GM12872 (cell line): ENCODE data around the gene NPAS3.
A peak's percentile ranks its signal among the peaks of the same experiment; 100 is the strongest.

Experiments used
- TF ChIP-seq, protein P1 (sequence below): IDR thresholded peaks from 3 replicates; pipeline ENCODE4 v1.5.1; 2011; ENCODE audit warnings: low read depth, mild to moderate bottlenecking, low read length, moderate library complexity; ENCODE audit not compliant: insufficient read depth

Gene NPAS3

DNA sequence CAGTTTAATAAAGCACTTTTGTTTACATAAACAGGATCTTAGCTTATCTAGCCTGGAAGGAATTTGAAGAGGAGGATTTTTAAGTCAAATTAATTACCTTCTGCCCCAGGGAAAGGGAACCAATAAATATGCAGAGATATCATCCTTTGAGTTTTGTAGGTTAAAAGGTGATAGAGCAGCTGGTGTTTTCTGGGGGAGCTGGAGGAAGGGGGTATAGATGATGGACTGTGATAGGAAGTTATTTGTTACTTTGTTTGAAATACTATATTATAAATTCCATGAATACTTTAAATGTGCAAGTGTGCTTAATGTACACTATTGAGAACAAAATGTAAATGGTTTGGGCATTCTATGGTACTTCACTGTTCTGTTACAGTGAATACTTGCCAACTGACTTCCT lies 55.2 kb downstream of the NPAS3 start:
- TF ChIP-seq, protein P1, sequence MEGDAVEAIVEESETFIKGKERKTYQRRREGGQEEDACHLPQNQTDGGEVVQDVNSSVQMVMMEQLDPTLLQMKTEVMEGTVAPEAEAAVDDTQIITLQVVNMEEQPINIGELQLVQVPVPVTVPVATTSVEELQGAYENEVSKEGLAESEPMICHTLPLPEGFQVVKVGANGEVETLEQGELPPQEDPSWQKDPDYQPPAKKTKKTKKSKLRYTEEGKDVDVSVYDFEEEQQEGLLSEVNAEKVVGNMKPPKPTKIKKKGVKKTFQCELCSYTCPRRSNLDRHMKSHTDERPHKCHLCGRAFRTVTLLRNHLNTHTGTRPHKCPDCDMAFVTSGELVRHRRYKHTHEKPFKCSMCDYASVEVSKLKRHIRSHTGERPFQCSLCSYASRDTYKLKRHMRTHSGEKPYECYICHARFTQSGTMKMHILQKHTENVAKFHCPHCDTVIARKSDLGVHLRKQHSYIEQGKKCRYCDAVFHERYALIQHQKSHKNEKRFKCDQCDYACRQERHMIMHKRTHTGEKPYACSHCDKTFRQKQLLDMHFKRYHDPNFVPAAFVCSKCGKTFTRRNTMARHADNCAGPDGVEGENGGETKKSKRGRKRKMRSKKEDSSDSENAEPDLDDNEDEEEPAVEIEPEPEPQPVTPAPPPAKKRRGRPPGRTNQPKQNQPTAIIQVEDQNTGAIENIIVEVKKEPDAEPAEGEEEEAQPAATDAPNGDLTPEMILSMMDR = no peak

DNA sequence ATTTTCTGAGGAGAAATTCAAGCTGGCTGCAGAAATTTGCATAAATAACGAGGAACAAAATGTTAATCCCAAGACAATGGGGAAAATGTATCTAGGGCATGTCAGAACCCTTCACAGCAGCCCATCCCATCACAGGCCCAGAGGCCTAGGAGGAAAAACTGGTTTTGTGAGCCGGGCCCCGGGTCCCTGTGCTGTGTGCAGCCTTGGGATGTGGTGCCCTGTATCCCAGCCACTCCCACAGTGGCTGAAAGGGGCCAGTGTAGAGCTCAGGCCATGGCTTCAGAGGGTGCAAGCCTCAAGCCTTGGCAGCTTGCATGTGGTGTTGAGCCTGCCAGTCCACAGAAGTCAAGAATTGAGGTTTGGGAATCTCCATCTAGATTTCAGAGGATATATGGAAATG lies 57.7 kb downstream of the NPAS3 start:
- TF ChIP-seq, protein P1 = no peak

DNA sequence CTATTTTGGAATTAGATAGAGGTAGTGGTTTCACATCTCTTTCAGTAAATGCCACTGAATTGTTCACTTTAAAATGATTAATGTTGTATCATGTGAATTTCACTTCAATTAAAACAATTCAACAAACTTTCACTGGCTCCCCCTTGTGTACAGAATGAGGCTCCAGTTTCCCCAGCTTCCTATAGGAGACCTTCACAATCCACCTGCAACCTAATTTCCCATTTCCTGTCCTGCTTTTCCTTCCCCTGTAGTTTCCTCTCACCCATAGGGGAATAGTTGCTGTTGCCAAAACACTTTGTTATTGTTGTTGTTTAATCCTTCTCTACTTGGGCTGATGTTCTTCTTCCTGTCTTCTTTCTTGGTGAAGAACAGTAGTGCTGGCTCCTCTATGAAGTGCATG lies 59.8 kb downstream of the NPAS3 start:
- TF ChIP-seq, protein P1 = 0 out of 3 replicates have a peak, but pooled peaks have one; percentile 15

DNA sequence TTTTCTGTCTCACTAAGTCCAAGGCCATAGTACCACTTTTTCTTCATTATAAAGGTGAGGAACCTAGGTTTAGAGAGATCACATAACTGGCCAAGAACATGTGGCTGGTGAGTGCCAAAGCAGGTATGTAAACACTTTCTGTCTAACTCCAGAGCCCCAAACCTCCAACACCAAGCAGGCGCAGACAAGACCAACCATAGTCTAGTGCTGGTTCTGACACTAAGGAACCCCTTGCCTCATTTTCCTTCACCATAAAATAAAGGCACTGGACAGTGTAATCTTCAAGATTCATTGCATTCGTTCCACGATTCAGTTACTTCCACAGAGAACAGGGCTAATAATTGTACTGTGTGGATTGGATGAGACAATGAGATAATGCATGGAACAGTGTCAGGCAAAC lies 71.0 kb downstream of the NPAS3 start:
- TF ChIP-seq, protein P1 = no peak

DNA sequence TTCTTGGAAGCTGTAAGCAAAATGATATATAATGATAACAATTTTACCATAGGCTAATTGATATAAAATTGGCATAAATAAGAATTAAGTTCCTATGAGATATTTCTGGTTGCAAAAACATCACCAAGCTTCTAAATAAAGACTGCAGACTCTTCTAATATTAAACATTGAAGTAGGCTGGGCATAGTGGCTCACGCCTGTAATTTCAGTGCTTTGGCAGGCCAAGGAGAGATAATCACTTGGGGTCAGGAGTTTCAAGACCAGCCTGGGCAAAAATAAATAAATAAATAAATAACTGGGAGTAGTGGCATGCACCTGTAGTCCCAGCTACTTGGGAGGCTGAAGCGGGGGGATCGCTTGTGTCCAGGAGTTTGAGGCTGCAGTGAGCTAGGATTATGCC lies 71.8 kb downstream of the NPAS3 start:
- TF ChIP-seq, protein P1 = no peak

DNA sequence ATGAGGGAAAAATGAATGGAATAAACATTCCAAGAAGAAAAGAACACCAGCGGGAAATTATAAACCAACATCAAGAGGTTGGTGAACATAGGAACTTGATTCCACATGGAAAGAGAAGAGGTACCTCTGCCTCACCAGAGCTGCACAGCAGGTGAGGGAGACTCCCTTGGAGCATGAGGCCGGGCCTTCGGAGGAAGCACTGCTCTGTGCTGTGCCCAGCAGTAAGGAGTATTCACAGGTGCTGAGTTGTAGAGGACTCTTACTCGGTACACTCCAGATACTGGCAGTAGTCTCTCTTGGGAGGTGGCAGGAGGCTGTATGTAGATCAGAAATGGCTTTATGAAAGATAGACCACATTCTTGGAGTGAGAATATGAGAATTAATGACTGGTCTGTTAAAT lies 76.0 kb downstream of the NPAS3 start:
- TF ChIP-seq, protein P1 = no peak

DNA sequence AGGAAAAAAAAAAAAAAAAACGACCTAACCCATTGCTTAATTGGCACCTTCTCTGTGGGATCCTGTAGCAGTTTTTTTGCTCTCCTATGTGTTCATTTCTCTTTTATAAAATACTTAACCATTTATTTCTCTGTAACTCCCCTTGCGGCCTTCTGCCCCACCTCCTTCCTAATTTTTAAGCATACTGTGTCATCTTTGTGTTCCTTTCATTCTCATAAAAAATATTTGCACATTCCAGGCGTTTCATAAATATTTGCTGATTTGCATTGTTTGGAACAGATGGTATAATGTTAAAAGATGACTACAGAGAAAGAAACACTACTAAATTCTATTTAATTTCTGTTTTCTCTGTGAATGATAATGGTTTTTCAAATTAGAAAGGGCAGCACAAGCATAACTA lies 77.9 kb downstream of the NPAS3 start:
- TF ChIP-seq, protein P1 = no peak

DNA sequence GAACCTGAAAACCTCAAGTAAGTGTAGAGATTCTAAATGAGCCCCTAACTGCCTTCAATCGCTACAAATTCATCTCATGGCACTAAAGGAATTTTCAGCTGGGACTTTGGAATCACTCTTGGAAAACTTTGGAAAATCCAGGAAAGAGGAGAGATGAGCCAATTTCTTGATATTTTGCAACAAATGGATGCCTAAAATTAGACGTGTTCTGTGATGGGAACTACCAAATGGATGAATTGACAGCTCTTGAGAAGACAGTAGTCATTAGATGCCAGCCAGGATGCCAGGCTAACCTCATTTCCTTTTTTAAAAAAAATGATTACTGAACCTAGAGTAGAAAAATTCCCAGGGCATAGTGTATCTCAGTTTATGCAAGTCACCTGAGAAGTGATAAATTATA lies 78.3 kb downstream of the NPAS3 start:
- TF ChIP-seq, protein P1 = no peak
